Measurements from ENCODE around the gene KRTAP4-6. TPM values are rescaled to one million over a fixed set of nuclear protein-coding genes. Genes with fewer than 3 reads are reported as not detected.
"Not testable (repeated sequence)": the region's sequence is repeated elsewhere in the genome, so short reads cannot be mapped to it uniquely, and the experiment has no call there.

KRTAP4-6 gene
- total RNA-seq, 1 donor from 2014 or later: not detected

- H3K9me3 ChIP-seq (replicated peaks): peaks cover 12% of the 10 kb centered on the region
- no peak for DNase-seq
- intact Hi-C loops (cut with micrococcal nuclease): no loop called here
- H3K27ac ChIP-seq (replicated peaks): no peak overlapping the region
- H3K4me1 ChIP-seq: no peaks in the 10 kb centered on the region
- H3K4me3 ChIP-seq: no peak overlapping the region
- TF ChIP-seq CTCF (IDR thresholded peaks at IDR 0.05; ENCODE audit: borderline replicate concordance): no peak
- H3K36me3 ChIP-seq: no peaks in the 10 kb centered on the region
- peaks cover 73% of the 10 kb centered on the region for H3K27me3 ChIP-seq (ENCODE audit: low read depth)
Measured at GRCh38 chr17:41151525-41151924, 11.2 kb upstream of the KRTAP4-6 start.

GRCh38 chr17:41150026-41150425 is 9.7 kb upstream of the KRTAP4-6 start:
- TF ChIP-seq CTCF (IDR thresholded peaks at IDR 0.05; ENCODE audit: borderline replicate concordance): no peak
- Histone ChIP-seq H3K4me1 (no peaks in the 10 kb centered on the region), H3K27ac (replicated peaks) (no peak overlapping the region), H3K36me3 (no peaks in the 10 kb centered on the region), H3K4me3 (no peak overlapping the region), H3K9me3 (replicated peaks) (peaks cover 7% of the 10 kb centered on the region), H3K27me3 (ENCODE audit: low read depth) (peaks cover 63% of the 10 kb centered on the region)
- intact Hi-C loops (cut with micrococcal nuclease): no loop called here
- DNase-seq: no peak

- intact Hi-C loops (cut with micrococcal nuclease): no loop called here
- peaks cover 59% of the 10 kb centered on the region for H3K27me3 ChIP-seq (ENCODE audit: low read depth)
- H3K4me1 ChIP-seq: no peaks in the 10 kb centered on the region
- H3K4me3 ChIP-seq: no peak within 1 kb of the TSS
- no peaks in the 10 kb centered on the region for H3K36me3 ChIP-seq
- DNase-seq: no peak
- H3K9me3 ChIP-seq (replicated peaks): peaks cover 3% of the 10 kb centered on the region
- TF ChIP-seq CTCF (IDR thresholded peaks at IDR 0.05; ENCODE audit: borderline replicate concordance): no peak
- H3K27ac ChIP-seq (replicated peaks): no peak within 1 kb of the TSS
Measured at GRCh38 chr17:41149652-41149985, 9.3 kb upstream of the KRTAP4-6 start, which contains the start of gene KRTAP4-5. KRTAP4-5 (minus strand) TSS chr17:41149825; CDS start chr17:41149767, 58 bp downstream.

GRCh38 chr17:41148971-41149651 is 8.8 kb upstream of the KRTAP4-6 start:
- intact Hi-C loops (cut with micrococcal nuclease); H3K27ac ChIP-seq (replicated peaks); H3K36me3 ChIP-seq; H3K4me1 ChIP-seq; H3K4me3 ChIP-seq; H3K9me3 ChIP-seq (replicated peaks); DNase-seq: not testable (repeated sequence)
- H3K27me3 ChIP-seq (ENCODE audit: low read depth): peaks cover 54% of the 10 kb centered on the region

- DNase-seq: no peak
- no peak for TF ChIP-seq CTCF (IDR thresholded peaks at IDR 0.05; ENCODE audit: borderline replicate concordance)
- no peak overlapping the region for H3K27ac ChIP-seq (replicated peaks)
- H3K4me3 ChIP-seq: no peak overlapping the region
- peaks cover 18% of the 10 kb centered on the region for H3K9me3 ChIP-seq (replicated peaks)
- intact Hi-C loops (cut with micrococcal nuclease): no loop called here
- no peaks in the 10 kb centered on the region for H3K4me1 ChIP-seq
- peaks cover 40% of the 10 kb centered on the region for H3K27me3 ChIP-seq (ENCODE audit: low read depth)
- H3K36me3 ChIP-seq: no peaks in the 10 kb centered on the region
Measured at GRCh38 chr17:41147531-41148204, 7.3 kb upstream of the KRTAP4-6 start.

GRCh38 chr17:41145261-41145660 is 4.9 kb upstream of the KRTAP4-6 start:
- no peak overlapping the region for H3K27ac ChIP-seq (replicated peaks)
- H3K36me3 ChIP-seq: no peaks in the 10 kb centered on the region
- no peak for DNase-seq
- TF ChIP-seq CTCF (IDR thresholded peaks at IDR 0.05; ENCODE audit: borderline replicate concordance): no peak
- no peaks in the 10 kb centered on the region for H3K4me1 ChIP-seq
- intact Hi-C loops (cut with micrococcal nuclease): no loop called here
- peaks cover 30% of the 10 kb centered on the region for H3K9me3 ChIP-seq (replicated peaks)
- H3K4me3 ChIP-seq: no peak overlapping the region
- H3K27me3 ChIP-seq (ENCODE audit: low read depth): peaks cover 32% of the 10 kb centered on the region
